Esophagus squamous epithelium (tissue), 4 donors: ENCODE data around the gene PCSK6.

Experiments
- CTCF ChIP-seq, 6 experiments: fragments of 450-650 bp in 4 of 6; fragments of 200-600 bp in 2 of 6; sonication (generic) in 2 of 6; IDR thresholded peaks; one replicate each; pipeline ENCODE4 v1.5.1; 2016 to 2019; ENCODE audit warnings: antibody characterized with exemption in 6 of 6, mild to moderate bottlenecking in 4 of 6, moderate library complexity in 4 of 6
- POLR2A ChIP-seq, 4 donors: fragments of 450-650 bp; IDR thresholded peaks; one replicate each; pipeline ENCODE4 v1.6.1; 2017; ENCODE audit warnings: antibody characterized with exemption in 4 of 4, mild to moderate bottlenecking in 4 of 4, moderate library complexity in 3 of 4

GRCh38 chr15:101401286-101401685 is 88.2 kb downstream of the PCSK6 start:
- no peak for TF ChIP-seq CTCF (IDR thresholded peaks at IDR 0.05)
- no peak for TF ChIP-seq POLR2A (IDR thresholded peaks at IDR 0.05)
